GM12864 (cell line): ENCODE data around the gene ZNF467.

Experiments
- DNase-seq: peaks from one replicate; pipeline ENCODE4 v3.0.0-alpha.2; 2011; ENCODE audit warnings: low read depth
- H3K4me3 ChIP-seq: 2 replicates; pipeline ENCODE4 v1.5.1; 2011; ENCODE audit warnings: mild to moderate bottlenecking, low read depth, low read length, control low read depth
- CTCF ChIP-seq: IDR thresholded peaks from 2 replicates; pipeline ENCODE4 v1.5.1; 2011; ENCODE audit warnings: low read depth, mild to moderate bottlenecking, moderate library complexity, low read length, control low read depth, inconsistent platforms; ENCODE audit errors: missing control alignments

The ZNF467 gene

DNA sequence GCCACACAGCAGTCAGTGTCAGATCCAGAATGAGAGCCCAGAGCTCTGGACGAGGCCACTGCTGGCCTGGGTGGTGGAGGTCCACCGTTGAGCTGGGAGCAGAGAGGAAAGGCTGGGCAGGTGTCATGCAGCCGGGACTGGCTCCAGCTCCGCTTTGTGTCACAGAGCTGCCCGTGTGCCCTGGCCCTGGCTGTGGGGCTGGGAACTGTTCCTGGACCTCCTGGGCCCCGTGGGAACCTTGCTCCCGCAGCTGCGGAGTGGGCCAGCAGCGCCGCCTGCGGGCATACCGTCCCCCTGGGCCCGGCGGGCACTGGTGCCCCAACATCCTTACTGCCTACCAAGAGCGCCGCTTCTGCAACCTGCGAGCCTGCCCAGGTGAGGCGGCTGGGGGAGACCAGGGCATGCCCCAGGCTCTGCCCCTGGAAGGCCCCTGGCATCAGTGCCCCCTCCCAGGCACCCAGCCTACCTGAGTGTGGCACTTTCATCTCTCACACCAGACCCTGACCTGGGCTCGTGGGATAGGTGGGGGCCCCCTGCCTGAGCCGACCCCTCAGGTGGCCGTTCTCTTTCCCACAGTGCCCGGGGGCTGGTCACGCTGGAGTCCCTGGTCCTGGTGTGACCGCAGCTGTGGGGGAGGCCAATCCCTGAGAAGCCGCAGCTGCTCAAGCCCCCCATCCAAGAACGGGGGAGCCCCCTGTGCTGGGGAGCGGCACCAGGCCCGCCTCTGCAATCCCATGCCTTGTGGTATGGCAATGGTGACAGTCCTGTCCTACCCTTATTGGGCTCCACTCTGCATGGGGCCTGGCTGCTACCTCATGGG, 46.0 kb upstream of the ZNF467 start:
- no peak overlapping the region for H3K4me3 ChIP-seq
- TF ChIP-seq CTCF, result no peak
- no peak for DNase-seq

GRCh38 chr7:149818536-149818840, 45.1 kb upstream of the ZNF467 start:
- DNase-seq, result no peak
- TF ChIP-seq CTCF, result no peak

DNA sequence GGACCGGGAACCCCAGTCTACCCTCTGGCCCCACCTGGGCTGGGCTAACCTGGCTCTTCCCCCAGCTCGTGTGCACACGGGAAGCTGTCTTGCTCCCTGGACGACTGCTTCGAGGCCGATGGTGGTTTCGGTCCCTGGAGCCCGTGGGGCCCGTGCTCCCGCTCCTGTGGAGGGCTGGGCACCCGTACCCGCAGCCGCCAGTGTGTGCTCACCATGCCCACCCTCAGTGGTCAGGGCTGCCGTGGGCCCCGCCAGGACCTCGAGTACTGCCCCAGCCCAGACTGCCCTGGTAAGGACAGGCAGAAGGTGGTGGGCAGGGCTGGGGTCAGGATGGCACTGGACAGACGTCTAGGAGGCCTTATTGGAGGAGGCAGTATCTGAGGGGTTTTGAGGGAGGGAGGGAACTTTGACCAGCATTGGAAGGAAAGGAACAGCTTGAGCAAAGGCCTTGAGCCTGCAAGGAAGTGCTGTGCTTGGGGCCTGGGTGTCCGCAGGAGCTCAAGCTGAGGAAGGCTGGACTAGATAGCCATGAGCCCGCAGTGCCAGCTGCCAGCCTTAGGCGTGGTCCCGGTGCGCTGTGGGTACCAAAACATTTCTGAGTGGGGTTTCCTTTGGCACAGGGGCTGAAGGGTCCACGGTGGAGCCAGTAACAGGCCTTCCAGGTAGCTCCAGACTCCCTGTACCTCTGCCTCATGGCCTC, 44.6 kb upstream of the ZNF467 start:
- DNase-seq, result no peak
- no peak overlapping the region for H3K4me3 ChIP-seq
- no peak for TF ChIP-seq CTCF

More at GRCh38 chr7:149818536-149818840, 45.1 kb upstream of the ZNF467 start:
- no peak overlapping the region for H3K4me3 ChIP-seq

GRCh38 chr7:149817301-149817771, 43.9 kb upstream of the ZNF467 start:
- H3K4me3 ChIP-seq, result no peak overlapping the region
- no peak for TF ChIP-seq CTCF
- no peak for DNase-seq

DNA sequence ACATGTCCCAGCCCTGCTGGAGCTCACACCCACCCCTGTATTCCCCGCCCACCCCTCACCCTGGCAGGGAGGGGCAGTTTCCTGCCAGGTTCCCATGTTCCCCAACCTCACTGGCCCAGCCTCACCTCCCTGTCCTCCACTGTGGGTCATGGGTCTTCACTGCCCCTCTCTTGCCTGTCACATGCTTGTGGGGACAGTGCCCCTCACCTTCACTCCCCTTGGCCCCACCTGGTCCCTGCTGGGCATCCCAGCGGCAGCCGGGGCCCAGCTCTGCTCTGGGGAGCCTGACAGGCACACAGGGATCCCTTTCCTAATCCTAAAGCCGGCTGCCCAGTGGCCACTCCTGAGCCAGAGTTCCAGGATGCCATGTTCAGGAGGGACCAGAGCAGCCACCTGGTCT, 43.4 kb upstream of the ZNF467 start:
- DNase-seq, result no peak
- H3K4me3 ChIP-seq, result no peak overlapping the region
- TF ChIP-seq CTCF, result no peak

DNA sequence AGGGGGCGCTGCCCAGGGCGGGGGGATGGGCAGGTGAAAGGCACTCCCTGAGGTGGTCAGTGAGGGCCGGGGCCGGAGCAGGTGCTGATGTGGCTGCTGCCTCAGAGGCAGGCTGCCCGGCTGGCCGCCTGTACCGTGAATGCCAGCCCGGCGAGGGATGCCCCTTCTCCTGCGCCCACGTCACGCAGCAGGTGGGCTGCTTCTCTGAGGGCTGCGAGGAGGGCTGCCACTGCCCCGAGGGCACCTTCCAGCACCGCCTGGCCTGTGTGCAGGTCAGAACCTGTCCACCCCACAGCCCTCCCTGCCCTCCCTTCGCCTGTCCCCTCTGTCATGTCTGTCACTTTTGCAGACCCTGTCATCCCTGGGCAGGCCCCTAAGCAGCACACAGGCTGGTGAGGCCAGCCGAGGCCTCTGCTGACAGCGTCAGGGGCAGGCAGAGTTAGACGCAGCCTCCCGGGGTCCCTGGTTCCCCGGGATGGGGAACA, 42.9 kb upstream of the ZNF467 start:
- no peak overlapping the region for H3K4me3 ChIP-seq
- no peak for DNase-seq
- no peak for TF ChIP-seq CTCF
